ENCODE measurements around the gene ADARB2.
"Not testable (repeated sequence)": the region's sequence is repeated elsewhere in the genome, so short reads cannot be mapped to it uniquely, and the experiment has no call there.

Gene ADARB2

DNA sequence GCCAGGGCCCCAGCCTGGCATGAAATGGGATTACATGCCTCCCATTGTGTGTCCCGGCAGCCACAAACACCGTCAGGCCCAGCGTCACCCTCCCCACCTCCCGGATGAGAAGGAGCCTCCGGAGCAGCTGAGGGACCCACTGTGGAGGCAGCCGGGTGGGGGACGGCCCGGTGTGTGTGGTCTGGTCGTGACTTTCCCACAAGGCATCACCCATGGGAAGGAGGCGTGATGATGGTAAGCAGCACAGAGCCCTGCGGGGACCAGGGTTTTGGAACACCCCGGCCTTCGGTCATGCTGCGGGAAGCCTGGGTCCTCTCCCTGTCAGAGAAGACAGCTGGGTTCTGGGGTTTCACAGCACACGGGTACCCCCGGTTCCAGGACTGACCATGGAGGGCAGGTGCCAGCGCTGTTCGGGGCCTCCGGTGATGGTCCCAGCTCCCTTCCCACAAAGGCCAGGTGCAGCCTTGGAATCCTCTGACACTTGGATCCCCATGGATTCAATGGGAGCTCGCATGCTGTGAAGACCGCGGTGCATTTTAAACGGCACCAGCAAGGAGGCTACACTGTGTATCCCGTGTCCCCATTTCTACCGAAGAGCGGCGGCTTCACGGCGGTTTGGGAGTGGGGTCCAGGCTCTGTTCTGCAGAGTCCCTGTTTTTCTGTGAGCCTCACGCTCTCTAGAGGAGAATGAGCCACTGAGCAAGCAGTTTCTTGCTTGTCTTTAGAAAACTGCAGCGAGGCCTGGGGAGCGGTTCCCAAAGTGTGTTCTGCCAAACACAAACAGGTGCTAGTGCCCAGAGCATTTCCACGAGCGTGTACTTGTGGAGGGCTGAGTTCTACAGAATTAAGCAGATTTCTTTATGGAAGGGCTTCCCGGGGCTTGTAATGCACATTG is 336.0 kb downstream of the ADARB2 start:
- DNase-seq, result no peak

DNA sequence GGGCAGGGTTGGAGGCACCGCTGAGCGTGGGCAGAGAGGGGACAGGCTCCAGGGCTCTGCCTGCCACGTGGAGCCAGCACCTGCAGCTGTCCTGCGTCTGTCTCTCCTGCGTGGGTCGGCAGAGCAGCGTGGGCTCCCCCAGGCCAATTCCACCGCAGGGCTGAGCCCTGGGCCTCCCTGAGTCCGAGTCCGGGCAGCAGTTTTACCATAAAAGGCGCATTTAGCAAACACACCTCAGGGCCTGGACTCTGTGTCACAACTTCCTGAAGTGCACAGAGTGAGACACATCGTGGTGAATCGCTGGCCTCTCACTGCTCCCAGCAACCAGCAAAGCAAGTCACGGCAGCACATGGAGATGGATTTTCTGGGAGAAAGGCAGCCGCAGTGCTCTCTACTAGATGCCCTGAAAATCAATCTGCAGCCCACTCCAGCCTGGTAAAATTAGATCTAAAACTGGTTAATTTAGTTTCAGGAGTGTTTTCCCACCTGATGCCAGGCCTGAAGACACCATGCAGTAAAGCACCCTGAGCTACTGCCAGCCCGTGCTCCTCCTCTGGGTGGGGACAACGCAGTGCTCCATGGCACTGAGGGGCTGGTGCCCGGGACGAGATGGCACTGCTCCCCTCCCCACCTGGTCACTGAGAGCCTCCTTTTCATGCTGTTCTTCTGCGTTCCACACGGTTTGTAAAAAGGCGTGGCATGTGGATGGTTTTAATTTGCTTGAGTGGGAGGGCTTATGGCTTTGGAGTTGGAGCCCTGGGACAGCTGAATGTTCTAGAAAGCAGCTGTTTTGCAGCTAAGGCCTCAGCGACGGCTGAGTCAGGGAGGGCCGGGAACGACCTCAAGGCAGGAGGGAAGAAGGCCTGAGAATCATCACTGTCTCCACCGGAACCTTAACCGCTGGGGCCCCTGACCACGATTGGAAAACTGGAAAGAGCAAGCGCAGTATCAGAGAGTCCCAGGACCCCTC is 336.9 kb downstream of the ADARB2 start:
- DNase-seq, result no peak

DNA sequence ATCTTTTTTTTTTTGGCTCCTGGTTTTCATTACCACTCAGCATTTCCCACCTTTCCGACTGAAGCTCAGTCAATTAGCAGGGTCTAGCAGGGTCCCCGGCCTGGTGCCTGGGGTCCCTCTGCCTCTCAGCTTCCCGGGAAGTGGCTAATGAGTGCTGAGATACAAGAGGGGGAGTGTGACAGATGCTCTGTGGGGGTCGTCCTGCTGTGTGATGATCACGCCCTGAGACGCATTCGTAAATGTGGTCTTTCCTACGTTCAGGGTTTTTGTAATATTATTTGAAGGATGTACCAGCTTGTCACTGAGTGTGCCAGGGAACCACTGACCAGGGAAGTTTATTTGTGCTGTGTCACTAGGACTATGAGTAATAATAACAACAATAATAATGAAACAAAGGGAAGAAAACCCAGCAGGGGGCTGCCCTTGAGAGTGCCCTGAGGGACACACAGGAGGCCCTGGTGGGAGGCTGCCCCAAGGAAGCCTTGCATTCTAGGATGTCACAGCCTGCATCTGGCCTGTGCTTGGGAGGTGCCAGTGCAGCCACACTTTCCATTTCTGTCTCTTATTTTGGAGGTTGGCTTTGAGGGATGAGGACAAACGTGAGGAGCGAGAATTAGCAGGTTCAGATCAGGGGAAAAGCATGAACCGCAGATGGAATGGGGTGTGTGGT is 337.8 kb downstream of the ADARB2 start:
- DNase-seq, result no peak

DNA sequence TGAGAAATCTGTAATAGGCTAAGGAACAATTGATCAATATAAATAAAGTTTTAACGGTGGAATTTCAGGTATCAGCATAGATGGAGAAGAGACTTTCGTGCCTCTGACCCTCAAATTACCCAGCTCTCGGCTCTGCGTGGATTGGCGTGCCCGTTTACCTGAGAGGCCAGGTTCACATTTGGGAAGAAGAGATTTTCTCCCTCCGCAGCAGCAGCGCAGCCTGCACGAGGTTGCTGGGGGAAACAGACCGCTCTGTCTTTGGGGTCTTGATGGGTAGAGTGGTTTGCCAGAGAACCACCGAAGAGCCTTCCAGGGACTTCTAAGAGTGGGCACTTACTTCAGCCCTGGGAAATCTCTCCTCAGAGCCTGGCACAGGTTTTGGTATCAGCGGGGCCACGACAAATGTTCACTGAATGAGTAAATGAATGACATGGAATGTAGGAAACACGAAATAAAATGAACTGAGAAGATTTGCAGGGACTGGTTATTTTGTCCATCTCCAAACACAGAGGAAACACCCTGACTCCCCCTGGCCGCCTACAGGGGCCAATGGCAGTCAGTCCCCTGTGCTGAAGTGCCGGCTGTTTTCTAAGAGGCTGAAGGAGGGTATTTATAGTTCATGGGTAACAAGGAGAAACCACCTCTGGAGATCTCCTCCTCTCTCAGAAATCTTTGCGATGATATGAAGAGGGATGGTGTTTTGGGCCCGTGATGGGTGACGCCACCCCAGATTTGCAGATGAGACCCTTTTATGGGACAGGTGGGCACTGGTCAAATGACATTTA is 338.5 kb downstream of the ADARB2 start:
- DNase-seq, result no peak

DNA sequence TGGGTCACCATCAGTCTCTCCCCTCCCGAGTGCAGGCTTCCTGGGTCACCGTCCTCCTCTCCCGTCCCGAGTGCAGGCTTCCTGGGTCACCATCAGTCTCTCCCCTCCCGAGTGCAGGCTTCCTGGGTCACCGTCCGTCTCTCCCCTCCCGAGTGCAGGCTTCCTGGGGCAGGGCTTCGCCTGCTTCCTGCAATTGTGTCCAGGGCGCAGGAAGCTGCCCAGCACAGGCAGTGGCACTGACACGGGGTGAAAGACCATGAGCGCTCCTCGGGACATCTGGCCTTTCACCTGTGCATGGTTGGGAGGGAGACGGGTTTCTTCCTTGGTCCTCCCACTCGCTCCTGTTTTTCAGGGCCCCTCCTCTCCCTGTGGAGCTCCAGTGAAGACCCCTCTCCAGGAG is 339.2 kb downstream of the ADARB2 start:
- DNase-seq, result not testable (repeated sequence)

DNA sequence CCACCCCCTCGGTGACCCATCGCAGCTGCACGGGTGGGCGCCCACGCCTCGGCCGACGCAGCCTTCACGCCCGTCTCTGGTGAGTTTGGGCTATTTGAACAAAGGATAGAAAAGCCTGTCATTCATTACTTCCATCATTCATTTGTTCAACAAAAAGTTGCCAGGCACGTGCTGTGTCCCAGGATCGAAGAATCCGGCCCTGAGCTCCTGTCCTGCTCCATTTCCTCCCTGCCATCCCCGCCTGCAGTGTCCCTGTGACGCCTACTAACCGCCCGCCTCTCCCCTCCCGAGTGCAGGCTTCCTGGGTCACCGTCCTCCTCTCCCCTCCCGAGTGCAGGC is 341.1 kb downstream of the ADARB2 start:
- DNase-seq, result no peak

DNA sequence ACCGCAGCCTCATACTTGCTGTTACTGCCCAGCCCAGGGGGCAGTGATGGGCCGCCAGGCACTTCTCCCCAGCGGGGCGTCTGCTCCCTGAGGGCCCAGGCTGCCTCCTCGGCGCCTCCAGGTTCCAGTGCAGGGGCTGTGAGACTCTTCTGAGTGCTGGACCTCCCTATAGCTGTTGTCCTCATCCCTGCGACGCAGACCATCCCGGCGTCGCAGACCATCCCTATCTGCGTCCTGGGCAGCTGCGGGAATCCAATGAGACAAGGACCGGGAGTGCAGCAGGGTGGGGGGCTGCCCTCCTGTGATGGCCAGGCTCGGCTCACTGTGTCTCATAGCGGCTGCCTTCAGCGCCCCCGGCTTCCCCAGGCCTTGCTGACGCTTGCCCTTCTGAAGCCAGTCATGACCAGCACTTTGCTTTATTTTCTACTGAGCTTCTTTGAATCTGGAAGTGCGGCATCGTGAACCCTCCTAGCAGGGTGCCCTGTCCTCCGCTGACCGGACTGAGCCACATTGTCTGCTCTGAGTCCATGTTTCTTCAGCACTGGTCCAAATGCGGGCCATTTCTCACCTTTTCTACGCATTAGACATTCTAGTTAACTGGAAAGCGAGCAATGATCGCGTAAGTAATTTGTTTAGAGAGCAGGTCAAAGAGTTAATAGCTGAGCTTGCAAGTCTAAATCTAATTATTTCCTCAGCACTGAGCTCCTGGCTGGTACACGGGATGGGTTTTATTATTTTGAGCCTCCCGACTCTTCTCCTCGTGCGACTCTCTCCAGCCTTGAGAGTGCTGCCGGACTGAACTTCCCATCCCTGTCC is 341.6 kb downstream of the ADARB2 start:
- no peak for DNase-seq

DNA sequence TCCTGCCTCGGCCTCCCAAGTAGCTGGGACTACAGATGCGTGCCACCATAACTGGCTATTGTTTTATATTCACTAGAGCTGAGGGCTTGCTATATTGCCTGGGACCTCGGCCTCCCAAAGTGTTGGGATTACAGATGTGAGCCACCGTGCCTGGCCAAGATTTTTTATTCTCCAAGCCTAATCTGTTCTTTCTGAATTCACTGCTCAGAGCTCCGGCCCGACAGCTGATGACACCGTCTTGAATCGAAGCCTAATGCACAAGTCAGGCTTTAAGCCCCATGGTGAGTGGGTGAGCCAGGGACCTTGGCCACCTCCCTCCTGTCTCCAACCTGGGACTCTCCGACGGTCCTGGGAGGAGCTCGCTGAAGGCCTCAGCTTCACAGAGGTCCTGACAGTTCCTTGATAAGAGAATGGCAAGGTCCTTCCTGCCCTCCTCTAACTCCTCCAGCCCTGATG is 342.3 kb downstream of the ADARB2 start:
- no peak for DNase-seq

DNA sequence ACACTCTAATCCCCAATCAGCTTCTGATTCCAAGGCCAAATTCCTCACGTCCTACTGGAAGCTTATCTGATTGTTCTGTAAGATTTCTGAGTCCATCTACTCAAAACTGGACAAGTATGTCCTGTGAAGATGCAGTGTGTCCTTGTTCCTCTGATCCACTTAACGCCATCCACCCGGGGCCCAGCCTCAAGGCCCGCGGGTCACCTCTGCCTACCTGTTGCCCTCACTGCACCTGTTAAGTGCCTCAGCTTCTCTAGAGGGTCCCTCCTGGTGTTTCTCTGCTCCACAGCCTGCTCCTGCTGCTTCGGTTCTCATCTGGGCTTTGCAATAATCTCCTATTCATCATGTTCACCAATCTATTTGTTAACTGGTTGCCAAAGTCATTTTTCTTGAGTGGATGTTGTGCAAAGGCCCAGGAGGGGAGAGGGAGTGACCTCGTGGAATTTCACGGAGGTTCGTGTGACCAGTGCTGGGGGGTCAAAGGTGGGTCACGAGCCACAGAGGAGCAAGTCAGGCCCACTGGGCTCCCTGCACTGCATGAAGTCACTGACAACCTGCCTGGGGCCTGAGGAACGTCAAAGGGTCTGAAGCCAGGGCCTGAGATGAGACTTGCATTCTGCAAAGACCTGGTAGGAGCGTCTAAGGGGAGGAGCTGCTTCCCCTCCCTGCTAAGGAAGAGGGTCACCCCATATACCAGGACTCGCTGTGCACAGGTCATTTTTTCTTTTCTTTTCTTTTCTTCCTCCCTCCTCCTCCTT is 343.0 kb downstream of the ADARB2 start:
- no peak for DNase-seq

DNA sequence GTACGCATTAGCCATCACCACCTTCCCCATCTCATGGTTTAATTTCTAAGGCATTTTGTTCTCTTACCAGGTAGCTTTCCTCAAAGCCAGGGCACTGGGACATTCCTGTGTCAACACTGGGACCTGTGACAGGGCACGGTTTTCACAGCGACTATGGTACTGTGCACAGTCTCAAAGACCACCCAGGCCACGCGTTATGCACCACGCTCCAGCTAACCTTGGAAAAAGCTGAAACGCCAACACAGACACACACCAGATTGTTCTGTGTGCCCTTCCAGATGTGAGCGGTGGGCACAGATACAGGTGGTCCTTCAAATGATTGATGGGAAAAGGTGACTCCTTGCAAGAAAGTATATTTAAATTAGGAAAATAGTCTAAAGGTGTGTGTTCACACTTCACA is 343.8 kb downstream of the ADARB2 start:
- DNase-seq, result no peak

DNA sequence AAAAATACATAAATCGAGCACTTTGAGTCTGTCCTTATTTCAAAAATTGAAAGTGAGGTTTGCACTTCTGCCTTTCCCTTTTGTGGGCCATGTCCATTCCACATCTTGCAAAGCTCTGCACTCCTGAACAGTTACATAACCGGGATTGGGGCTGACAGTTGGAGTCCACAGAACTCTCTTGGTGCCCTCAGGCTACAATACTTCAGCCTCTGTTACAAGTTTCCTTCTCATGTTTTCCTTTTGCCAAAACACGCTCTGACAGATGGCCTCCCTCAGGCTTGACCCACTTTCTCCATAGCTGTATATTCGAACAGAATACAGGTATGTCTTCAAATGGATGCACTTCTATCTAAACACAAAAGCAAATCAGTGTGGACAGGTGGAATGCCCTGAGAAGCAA is 345.2 kb downstream of the ADARB2 start:
- no peak for DNase-seq

DNA sequence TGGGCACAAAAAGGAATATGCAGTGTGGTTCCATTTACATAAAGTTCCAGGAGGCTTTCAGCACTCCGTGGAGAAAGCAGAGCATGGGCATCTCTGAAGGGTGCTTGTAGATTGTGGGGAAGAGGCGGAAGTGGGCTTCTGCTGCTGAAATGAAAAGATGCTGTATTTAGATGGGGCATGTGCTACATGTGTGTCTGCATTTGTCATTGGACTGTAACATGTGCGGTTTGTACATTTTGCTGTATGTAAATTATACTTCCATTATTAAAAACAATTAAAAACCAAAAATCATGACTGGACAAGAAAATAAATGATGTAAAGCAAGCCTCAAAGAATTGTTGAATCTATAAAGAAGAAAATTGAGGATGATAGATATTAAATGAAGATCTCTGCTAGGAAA is 347.1 kb downstream of the ADARB2 start:
- DNase-seq, result no peak

DNA sequence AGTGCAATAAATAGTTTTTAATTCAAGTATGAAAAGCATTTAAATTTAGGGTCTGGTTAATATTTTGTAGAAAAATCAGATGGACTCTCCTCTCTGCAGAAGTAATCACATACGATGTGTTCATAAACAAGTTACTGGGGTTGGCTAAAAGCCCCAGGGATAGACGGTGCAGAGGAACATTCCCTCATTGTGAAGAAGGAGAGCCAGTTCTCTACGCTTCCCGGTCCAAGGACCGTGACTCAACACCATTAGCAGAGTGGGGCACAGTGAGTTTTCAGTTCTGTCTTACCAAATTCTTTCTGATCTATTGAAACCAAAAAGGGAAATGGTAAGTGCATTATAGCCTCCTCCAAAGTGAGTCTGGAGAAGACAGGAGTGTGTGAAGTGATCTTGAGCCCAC is 353.3 kb downstream of the ADARB2 start:
- DNase-seq, result no peak

DNA sequence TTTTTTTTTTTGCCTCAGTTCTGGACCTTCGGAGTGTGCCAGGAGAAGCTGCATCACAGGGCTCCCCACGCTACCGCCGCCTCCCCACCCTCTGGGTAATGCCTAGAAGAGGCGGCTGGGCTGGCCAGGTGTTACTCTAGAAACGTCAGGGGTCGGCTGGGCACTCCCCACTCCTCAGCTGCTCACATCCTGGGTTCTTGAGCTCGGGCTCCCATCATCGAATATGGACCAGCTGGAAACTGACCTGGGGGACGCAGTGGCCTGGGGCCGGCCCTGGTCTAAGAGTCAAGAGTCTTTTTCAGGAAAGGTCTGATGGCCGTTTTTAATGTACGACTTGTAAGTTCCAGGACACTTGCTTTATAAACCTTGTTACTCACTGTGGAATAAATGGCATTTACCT is 354.6 kb downstream of the ADARB2 start:
- no peak for DNase-seq

DNA sequence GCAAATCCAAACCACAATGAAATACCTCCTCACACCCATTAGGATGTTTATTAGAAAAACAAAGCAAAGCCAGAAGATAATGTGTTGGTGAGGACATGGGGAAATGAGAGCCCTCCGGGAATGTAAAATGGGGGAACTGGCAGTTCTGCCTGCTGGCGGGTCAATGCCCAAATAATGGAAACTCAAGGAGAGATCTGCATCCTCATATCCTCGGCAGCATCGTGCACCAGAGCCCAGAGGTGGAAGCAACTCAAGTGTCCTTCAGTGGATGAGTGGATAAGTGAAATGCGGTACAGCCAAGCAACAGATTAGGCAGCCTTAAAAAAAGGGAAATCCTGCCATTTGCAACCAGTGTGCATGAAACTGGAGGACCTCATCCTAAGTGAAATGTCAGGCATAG is 356.0 kb downstream of the ADARB2 start:
- DNase-seq, result no peak

DNA sequence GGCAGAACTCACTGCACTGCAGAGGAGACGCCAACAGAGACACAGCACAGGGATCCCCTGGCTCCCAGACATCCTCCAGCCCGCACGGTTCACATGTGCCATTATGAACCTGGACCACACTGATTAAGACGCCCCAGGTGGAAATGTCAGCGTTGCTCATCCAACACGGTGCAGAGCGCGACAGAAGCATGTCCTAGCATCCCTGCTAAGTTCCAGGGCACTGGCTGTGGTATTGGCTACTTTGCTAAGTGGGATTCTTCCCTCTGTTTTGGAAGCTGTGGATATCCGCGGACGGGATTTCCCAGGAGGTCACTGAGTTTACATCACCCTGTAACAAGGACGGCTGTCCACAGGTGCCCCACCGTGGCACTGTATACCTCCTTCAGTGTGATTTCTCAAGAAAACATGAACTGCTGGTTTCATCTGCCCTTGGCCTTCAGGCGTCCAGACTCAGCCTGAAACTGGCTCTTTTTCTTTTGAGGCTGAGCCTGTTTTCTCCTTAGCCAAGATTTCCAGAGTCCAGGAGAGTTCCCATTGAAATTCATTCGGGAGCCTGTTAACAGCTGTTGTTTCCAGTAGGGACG is 357.1 kb downstream of the ADARB2 start:
- DNase-seq, result no peak

DNA sequence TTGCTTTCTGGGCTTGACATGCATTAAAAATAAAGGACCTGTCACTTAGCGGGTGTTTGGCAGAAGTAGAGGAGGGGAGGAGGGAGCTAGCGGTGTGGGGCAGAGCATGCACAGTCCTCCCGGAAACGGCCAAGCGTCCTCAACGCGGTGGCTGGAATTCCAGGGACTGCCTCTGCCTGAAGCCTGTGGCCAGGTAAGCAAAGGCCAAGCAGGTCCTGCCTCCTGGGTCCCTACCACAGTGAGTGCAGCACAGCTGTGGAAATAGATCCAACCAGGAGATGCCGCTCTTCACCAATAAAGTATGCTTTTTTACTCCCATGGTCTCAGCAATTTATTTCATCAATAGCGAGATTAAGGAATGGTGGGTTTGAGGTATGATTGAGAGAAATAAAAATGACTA is 357.7 kb downstream of the ADARB2 start:
- no peak for DNase-seq

DNA sequence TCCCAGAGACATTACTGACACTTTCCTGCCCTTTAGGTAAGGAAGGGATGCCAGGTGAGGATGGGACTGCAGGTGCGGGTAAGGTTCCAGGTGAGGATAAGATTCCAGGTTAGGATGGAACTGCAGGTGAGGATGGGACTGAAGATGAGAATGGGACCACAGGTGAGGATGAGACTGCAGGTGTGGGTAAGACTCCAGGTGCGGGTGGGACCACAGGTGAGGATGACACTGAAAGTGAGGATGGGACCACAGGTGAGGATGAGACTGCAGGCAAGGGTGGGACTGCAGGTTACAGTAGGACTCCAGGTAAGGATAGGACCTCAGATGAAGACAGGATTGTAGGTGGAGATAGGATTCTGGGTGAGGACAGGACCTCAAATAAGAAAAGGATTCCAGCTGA is 358.9 kb downstream of the ADARB2 start:
- DNase-seq, result no peak

DNA sequence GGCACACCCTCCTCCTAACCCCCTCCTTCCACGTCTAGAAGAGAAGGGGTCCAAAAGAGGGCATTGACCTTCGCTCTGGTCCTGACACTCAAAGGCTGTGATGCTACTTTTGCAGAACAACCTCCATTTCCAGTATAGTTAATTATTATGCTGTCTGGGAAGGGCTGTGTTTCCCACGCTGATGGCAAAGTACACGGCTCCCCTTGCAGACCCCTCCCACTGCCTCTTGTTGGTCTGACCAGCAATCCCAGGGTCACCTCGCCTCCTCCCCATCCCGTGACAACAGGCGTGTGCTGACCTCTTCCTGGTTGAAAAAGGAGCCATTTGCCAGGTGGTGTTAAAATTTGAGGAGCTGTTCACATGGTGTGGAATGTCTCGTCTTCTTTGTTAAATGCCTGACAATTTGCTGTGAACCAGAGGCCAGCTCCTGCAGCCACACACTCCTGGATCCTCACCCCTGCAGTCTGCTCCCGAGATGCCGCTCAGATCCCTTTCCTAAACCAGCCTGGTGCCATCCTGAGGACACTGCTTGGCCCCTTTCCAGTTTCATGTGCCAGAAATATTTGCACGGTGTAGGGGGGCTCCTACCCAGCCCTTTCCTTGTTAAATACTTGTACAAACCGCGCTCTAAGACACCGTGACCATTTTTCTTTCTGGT is 359.5 kb downstream of the ADARB2 start:
- DNase-seq, result no peak

DNA sequence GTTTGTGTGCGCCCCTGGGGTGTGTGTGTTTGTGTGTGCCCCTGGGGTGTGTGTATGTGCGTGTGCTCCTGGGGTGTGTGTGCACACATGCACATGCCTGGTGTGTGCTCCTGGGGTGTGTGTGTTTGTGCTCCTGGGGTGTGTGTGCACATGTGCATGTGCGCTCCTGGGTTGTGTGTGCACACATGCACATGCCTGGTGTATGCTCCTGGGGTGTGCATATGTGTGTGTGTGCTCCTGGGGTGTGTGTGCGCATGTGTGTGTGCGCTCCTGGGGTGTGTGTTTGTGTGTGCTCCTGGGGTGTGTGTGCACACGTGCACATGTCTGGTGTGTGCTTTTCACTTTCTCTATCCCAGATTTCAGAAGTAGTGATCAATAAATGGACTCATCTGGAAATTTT is 360.1 kb downstream of the ADARB2 start:
- no peak for DNase-seq

All from CD4-positive, alpha-beta T cell treated with Interferon gamma for 1 hour (primary cell).